Ureter (tissue), 1 donor: ENCODE measurements around the gene RPS6KA5. TPM values are rescaled to one million over a fixed set of nuclear protein-coding genes. Genes with fewer than 3 reads are reported as not detected.
A peak's percentile ranks its signal among the peaks of the same experiment; 100 is the strongest.
"Not testable (repeated sequence)": the region's sequence is repeated elsewhere in the genome, so short reads cannot be mapped to it uniquely, and the experiment has no call there.

ENCODE experiments used
- DNase-seq: peaks from one replicate; pipeline ENCODE4 v3.0.0-alpha.2; 2020; ENCODE audit warnings: low spot score
- total RNA-seq: library from RNA; stranded (reverse); gene quantifications from one replicate; pipeline ENCODE4 v1.2.4, GENCODE V29; 2023
- donor health status: DM: yes; HTN: yes; CAD: no.

RPS6KA5 gene
- total RNA-seq, 1 donor from 2014 or later: 19.7 TPM

DNA sequence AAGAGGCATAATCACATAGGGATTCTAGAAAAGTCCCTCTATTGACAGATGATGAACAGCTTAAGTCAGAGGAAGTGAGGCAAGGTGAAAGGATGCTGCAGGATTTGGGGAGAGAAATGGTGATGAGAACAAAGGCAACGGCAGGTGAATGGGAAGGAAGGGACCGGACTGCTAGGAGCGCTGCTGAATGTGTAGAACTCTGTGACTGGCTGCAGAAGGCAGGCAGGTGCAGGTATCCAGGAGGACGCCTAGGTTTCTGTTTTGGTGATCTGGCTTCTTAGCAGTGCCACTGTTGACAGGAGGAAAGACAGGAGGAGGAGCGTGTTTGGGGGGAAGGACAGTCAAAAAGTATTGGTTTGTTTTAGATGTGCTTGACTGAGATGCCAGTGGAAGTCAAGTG is 185.8 kb downstream of the RPS6KA5 start:
- DNase-seq: no peak

DNA sequence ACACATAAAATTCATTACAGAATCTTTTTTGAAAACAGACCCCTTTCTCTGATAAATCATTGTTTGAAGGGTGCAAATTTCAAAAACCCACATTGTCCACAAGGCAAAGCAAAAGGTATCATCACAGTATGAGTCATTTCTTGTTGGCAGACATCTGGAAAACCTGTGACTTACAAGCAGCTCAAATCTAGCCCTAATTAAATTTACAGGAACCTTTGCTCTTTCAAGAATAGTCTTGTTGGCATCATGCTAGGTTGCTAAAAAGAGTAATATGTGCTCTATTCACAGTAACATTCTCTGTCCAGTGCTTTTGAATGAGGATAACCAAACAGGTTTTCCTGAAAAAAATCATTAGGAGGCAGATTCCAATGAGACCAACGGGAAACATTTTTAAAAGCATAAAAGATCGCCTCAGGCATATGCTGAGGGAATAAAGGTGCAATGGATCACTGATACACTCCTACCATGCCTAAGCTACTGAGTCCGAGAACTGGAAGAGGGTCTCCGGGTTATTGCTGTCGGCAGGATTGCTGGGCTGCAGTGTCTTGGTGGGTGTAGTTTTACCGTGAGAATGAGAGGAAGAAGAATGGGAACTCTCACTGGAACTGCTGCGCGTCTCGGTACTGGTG is 188.7 kb downstream of the RPS6KA5 start:
- DNase-seq: no peak

DNA sequence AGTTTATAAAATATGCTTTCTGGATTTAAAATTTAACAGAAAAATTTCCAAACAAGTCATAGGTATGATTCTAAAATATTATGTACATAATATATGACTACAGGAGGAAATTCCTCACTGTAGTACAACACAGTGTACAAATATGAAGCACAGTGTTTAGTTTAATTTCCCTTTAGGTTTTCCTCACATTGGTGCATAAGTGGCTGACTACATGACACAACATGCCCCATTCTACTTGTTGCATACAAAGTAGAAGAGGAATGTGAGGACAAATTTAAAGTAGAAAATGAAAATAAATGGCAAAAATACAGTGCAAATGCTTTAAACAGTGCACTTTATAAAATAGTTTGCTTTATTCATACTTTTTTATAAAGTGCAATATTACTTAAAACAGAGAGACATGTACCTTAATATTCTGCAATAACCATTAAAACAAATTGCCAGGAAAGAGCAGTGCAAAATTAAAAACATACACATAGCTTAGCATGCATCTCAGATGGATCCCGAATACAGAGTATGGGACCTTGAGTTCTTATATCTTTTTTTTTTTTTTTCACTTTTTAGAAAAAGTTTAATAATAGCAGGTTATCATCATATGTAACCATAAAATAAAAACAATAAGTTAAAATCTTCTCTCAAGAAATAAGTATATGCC is 189.4 kb downstream of the RPS6KA5 start:
- no peak for DNase-seq

DNA sequence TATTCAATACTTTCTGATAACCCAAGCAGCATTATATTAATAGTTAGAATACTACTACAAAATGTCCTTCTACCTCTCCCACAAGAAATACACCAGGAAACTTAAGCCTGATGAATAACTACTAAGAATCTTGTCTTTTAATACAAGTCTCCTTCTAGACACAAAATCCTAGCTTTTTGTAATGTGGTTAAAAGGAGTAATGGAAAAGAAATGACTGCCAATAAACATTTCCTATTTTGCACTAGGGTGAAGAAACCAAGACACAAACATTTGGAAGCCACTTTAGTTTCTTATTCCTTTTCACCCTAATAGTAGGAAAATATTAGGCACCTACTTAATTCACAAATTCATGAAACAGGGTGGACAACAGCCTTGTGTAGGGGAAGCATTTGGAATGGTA is 192.9 kb downstream of the RPS6KA5 start:
- DNase-seq: no peak

DNA sequence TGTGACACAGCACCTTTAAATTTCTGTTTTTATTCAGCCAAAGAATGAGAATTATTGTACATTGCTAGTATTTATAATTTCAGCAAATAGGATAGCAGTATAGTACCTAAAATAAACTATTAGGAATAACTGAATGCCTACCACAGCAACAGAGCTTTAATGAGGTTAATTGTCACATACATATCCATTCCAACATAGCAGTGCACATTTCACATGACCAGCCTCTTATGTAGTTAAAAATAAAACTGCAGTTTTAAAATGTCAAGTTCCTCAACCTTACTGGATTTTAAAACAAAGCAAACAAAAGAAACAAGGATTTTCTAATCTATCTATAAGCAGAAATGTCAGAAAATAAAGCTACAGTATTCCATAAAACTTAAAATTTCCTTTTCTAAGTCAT is 193.6 kb downstream of the RPS6KA5 start:
- no peak for DNase-seq

DNA sequence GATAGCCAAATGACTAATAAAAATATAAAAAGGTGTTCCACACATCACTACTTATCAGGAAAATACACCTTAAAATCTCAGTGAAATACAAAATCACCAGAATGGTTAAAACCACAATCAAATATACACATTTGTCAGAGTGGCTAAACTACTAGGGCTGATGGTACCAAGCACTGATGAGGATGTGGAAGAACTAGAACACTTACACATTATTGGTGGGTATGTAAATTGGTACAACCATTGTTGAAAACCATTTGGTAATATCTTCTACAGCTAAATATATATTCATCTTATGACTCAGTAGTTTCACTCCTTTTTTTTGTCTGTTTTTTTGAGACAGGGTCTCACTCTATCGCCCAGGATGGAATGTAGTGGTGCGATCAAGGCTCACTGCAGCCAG is 195.7 kb downstream of the RPS6KA5 start:
- DNase-seq: no peak

DNA sequence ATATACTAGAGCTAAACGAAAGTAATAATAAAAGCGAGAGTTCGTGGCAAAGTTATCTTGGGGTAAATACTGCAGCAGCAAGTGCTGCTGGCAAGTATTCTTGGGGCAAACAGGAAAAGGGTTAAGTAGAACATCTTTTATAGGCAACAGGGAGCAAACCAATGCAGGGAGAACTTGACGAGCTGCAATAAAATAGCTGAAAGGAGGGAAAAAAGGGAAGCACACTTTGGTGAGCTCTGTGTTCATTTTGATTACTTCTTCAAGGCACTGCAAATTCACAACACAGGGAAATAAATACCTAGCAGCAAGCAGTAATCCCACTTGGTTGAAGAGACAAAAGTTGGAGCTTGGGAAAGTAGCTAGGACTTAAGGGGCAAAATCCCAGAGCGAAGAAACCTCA is 201.9 kb downstream of the RPS6KA5 start:
- no peak for DNase-seq

DNA sequence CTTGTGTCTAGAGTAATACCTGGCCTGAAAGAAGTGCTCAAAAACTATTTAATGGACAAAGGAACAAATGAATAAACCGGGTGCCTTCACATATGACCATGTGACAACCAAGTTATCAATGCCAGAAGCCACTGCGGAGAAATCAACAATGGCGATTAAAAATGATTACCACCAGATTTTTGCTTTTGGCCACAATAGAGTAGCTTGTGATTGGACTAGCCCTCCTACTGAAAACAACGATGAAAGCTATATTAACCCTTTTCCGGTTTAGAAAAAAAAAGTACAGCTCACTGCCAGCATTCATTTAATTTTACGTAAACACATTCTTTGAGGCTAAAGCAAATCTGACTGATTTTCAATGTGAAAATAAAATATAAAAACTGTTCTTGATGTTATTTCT is 202.6 kb downstream of the RPS6KA5 start:
- DNase-seq: no peak

DNA sequence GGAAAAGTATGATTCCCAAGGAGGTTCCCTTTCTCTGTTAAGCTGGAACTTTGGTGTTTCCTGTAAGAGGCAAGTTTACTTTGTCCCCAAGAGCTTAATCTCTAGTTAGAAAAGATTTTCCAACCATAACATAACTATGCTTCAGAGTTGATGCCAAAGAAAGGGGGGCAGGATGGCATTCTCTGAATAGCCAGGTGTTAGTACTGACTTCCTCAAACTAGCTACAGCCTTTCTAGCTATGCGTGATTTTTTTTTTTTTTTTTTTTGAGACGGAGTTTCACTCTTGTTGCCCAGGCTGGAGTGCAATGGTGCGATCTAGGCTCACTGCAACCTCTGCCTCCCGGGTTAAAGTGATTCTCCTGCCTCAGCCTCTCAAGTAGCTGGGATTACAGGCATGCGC is 204.3 kb downstream of the RPS6KA5 start:
- not testable (repeated sequence) for DNase-seq

DNA sequence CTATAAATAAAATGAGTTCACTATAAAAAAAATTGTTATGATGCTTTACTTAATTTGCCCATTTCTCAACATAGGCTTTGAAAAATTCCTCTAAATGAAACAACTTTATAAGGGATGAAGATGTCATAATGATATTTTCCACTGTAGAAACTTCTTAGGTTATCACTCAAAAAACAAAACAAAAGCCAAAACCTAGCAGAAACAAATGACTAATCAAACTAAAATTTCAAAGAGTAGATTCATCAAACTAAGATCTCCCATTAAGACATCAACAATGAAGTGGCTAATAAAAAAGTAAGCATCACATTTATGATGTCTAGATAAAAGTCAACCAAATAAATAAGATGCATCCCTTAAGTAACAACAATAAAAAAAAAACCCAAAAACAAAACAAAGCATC is 207.3 kb downstream of the RPS6KA5 start:
- no peak for DNase-seq

DNA sequence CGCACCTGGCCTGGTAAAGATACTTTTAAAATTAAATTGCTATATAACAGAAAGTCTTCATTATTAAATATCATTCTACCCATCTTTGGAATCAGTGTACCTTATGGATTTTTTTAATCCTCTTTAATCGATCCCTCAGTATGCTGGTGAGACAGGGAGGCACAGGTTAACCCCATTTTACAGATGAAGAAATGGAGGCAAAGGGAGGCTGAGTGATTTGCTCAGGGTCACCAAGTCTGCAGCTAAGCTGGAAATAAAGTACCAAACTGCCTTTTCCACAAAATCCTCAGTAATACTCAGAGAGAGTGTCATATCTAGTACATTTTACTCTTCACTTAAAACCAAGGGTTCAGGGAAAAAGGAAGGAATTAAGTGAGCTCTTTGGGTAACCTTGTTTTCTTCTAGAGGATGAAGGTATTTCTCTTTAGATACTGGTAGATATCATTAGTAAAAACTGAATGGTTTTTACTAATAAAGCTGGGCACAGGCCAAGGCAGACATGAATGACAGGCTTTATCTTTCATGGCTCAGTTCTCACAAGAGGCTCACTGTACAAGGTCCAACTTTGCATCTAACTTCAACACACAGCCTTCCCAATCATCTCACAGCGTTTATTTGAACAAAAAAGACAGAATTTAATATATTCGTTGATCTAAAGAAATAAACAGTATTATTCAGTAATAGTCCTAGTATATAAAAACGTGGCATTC is 209.0 kb downstream of the RPS6KA5 start:
- no peak for DNase-seq

DNA sequence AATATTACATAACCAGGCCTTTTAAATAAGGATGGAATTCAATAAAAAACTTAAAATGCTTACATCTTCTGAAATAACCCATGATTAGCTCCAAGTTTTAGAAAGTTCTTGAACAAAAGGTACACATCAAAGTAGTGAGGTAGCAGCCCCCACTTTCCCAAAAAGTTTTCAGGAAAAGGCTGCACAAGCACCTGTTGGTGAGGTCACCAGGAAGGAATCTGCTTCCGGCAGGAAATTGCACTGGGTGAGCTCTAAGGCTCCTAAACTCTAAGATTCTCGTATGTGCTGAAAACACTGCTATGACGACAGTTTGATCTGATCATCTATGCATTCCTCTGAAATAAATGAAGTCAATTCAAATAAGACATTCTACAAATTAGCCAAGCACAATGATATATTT is 210.0 kb downstream of the RPS6KA5 start:
- DNase-seq: no peak

DNA sequence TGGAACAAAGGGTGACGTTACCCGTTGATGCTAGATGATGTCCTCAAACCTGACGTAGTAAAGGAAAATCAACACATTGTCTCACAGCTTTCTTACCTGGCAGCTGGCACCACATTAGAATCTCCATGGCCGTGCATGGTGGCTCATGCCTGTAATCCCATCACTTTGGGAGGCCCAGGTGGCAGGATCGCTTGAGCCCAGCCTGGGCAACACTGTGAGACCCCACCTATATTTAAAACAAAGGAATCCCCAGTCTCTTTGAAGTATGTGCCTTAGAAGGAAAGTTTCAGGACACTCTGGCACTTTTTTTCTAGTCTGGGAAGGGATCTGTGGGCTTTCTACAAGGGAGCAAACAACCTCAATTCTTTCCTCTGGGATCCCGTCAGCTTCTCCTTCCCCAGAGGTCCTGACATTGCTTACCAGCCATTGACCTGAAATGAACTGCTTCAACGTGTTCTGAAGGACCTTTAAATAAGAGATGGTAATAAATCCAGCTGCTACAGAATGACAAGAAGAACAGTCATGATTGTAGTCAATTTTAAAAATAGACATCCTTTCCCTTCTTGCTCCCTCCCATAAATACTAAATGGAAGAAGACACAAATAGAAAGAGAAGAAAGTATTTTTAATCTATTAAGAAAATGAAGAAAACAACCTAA is 210.5 kb downstream of the RPS6KA5 start:
- no peak for DNase-seq

DNA sequence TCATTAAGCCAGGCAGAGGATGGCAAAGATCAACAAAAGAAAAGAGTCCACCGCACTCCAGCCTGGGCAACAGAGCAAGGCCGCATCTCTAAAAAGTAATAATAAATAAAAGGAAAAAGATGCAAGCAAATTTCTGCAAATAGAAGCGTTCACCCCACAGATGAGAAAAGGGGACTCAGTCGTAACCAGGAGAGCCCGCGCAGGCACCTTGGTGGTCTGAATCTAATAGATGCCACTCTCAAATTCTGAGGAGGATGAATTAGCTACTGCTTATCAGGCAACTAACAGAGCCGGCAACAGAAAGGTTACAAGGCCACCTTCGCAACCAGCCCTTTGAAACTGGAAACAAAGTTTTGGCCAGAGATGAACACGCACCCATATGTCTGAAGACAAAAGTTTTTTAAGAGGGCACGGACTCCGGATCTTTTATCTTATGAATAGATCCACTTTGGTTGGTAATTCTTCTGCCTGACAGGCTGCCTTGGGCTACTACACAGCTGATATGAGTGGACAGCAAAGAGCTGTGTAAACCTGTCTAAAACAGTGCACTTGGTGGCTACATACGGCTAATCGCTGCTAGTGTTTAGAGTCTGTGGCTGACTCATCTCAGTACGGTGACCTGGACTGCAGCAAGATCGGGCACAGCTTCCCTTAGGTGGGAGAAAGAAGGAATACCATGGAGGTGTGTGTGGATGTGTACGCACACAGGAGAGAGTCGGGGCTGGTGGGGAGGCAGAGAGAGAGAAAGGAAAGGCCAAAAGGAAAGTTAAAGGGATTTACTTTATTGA is 211.3 kb downstream of the RPS6KA5 start:
- DNase-seq: no peak

DNA sequence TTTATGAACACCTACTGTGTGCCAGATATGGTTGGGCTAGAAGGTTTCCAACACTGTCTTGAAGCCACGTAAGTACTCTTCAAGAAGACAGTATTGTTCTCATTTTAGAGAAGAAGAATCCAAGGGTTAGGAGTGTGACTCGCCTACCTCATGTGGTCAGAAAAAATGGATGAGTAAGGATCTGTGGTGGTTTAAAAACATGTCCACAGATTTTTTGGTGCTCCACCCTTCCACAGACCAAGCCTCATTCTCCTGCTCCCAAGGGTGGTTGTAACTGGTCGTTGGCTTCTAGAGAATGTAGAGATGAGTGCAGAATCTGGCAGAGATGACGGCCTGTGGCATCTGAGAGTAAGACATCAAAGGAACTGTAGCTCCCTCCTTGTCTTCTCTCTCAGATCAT is 213.9 kb downstream of the RPS6KA5 start:
- no peak for DNase-seq

DNA sequence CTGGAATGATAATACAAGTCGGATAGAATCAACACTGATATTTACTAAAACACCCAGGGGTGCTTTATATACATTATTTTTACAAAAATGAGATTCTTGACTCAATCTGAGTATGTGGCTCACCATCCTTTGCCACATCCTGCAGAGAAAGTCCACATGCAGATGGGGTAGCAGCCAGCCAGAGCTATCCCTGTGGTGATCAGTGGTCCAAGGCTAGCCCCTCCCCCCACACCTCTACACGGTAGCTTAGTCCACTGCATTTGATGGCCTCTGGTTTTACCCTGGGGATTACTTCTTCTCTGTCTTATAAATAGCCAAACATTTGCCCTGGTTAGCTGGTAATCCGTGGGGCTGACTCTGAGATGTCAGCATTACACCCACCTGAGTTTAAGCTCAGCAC is 216.1 kb downstream of the RPS6KA5 start:
- DNase-seq: no peak

DNA sequence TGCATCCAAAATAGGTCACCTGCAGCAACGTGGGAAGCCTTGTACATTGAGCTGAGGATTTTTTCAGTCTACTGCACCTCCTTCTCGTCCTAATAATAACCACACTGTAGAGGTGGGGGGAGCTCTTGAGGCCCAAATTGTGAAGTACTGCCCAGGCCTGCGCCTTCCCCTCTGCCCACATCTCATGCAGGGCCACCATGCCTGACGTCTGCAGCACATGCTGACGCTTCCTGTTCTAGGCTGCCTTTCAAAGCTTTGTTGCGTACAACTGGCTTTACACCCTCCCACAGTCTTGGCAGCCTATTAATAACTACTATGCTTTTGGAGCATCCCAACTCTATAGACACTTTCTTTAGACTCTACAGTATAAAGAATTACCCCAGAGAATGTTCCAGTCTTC is 217.7 kb downstream of the RPS6KA5 start:
- no peak for DNase-seq

DNA sequence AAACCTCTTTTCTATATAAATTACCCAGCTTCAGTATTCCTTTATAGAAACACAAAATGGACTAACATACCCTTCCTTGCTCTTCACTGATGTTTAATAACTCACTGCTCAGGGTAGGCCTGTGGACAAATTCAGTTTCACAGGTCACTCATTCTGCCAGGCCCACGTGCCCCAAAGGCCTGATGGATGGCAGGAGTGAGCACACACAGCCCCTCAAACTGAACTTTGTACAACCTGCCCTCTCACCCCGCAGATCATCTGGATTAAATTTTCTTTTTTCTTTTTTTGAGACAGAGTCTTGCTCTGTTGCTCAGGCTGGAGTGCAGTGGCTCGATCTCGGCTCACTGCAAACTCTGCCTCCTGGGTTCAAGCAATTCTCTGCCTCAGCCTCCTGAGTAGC is 219.8 kb downstream of the RPS6KA5 start:
- DNase-seq: not testable (repeated sequence)

DNA sequence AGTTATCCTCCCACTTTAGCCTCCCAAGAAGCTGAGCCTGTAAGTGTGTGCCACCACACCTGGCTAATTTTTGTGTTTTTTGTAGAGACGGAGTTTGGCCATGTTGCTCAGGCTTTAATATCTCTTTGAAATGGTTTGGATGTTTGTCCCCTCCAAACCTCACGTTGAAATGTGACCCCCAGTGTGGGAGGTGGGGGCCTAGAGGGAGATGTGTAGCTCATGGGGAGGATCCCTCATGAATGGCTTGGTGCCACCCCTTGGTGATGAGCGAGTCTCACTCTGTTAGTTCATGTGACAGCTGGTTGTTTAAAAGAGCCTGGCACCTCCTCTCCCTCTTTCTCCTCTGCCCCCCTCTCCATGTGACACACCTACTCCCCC is 220.6 kb downstream of the RPS6KA5 start:
- DNase-seq: peak; percentile 12

DNA sequence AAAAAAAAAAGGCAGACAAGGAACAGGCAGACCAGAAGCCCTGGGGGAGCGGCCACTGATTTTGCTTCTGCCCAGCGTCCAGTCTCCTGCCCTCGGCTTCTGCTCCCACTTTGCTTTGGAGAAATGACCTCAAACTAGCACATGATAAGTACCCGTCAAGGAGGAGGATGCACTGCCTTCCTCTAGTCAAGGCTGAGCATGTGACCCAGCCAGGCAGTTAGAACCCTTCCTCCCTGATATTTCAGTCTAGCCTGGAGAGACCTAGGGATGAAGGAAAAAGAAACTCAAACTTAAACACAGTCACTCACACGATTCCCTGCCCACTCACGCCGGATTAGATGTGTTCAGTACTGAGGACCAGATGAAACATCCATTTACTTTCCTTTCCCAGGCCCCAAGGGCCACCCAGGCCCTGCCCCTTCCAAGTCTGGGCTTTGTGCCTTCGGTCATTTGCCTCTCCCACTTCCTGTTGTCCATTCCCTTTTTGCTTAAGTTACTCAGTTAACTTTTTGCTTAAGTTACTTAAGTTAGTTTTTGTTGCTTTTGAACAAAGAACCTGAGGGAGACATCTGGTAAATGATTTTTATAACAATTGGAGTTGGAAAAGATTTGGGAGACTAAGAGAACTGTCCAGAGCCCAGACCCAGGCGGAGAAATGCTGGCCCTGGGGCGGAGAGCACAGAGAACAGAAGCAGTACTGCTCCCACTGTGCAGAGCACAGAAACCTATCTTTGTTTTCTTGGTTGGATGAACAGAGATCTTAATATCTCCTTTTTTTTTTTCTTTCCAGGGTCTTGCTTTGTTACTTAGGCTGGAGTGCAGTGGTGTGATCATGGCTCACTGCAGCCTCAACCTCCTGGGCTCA is 221.2 kb downstream of the RPS6KA5 start:
- peak; percentile 48 for DNase-seq

DNA sequence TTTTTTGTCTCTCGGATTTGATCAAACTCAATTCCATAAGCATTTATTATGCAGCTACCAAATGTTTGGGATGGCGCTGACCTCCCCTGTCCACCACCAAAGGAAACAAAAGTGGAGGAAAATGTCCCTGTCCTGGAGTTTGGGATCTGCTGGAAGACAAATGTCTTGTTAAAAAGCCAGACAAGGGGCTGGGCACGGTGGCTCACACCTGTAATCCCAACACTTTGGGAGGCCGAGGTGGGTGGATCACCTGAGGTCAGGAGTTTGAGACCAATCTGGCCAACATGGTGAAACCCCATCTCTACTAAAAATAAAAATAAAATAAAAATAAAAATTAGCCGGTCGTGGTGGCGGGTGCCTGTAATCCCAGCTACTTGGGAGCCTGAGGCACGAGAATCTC is 221.9 kb downstream of the RPS6KA5 start:
- DNase-seq: peak; percentile 35
